Measurements from ENCODE around the gene SELENOF. TPM values are rescaled to one million over a fixed set of nuclear protein-coding genes. Genes with fewer than 3 reads are reported as not detected.
"Not testable (repeated sequence)": the region's sequence is repeated elsewhere in the genome, so short reads cannot be mapped to it uniquely, and the experiment has no call there.

The SELENOF gene
- polyA plus RNA-seq, 3 donors: 343 to 371 (median 347) TPM

DNA sequence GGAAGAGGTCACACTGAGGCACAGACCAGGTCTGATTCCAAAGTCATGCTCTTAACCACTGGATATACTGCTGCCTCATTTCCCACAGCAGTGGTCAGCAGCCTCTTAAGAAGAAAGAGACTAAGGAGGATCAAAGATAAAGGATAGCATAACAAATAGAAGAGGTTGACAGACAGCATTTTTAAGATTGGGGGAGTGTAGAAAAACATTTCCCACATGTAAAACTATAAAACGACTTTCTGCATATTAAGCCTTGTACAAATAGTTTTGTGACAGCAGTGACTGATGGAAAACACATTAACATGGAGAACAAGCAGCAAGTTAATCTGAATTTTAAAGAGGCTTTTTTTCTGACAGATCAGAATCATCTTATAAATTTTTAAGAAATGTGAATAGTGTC, 92.0 kb downstream of the SELENOF start:
- no peak for DNase-seq (ENCODE audit: low read depth in 3 of 3, low spot score in 2 of 3)

DNA sequence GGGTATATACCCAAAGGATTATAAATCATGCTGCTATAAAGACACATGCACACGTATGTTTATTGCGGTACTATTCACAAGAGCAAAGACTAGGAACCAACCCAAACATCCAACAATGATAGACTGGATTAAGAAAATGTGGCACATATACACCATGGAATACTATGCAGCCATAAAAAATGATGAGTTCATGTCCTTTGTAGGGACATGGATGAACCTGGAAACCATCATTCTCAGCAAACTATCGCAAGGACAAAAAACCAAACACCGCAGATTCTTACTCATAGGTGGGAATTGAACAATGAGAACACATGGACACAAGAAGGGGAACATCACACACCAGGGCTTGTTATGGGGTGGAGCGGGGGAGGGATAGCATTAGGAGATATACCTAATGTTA, 94.0 kb downstream of the SELENOF start:
- not testable (repeated sequence) for DNase-seq (ENCODE audit: low read depth in 3 of 3, low spot score in 2 of 3)

DNA sequence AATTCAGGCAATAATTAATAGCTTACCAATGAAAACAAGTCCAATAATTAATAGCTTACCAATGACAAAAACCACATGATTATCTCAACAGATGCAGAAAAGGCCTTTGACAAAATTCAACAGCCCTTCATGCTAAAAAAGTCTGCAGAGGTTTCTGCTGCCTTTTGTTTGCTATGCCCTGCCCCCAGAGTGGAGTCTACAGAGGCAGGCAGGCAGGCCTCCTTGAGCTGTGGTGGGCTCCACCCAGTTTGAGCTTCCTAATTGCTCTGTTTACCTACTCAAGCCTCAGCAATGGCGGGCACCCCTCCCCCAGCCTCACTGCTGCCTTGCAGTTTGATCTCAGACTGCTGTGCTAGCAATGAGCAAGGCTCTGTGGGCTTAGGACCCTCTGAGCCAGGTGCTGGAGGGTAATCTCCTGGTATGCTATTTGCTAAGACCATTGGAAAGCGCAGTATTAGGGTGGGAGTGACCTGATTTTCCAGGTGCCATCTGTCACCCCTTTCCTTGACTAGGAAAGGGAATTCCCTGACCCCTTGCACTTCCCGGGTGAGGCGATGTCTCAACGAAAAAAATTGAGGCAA, 96.6 kb downstream of the SELENOF start:
- not testable (repeated sequence) for DNase-seq (ENCODE audit: low read depth in 3 of 3, low spot score in 2 of 3)

DNA sequence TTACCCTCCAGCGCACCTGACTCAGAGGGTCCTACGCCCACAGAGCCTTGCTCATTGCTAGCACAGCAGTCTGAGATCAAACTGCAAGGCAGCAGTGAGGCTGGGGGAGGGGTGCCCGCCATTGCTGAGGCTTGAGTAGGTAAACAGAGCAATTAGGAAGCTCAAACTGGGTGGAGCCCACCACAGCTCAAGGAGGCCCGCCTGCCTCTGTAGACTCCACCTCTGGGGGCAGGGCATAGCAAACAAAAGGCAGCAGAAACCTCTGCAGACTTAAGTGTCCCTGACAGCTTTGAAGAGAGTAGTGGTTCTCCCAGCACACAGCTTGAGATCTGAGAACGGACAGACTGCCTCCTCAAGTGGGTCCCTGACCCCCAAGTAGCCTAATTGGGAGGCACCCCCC, 99.8 kb downstream of the SELENOF start:
- DNase-seq (ENCODE audit: low read depth in 3 of 3, low spot score in 2 of 3): not testable (repeated sequence)

Other genes with a start within 250 kb of the SELENOF start
- 10 to 100 TPM; 80.5 to 87.5 (median 86.2) TPM for gene SH3GLB1, start 209.6 kb downstream of the SELENOF start, polyA plus RNA-seq (ENCODE audit: insufficient read length in 3 of 3)
- 10 to 100 TPM; 45.6 to 52.2 (median 49.6) TPM for gene HS2ST1, start 509 bp upstream of the SELENOF start, polyA plus RNA-seq (ENCODE audit: insufficient read length in 3 of 3)

Data from right renal cortex interstitium (tissue), 3 donors.